Measurements from ENCODE around the gene PYCR2. TPM values are rescaled to one million over a fixed set of nuclear protein-coding genes. Genes with fewer than 3 reads are reported as not detected.

The PYCR2 gene
- total RNA-seq, 2 donors from 2014 or later = 50.3 to 57.3 TPM

DNA sequence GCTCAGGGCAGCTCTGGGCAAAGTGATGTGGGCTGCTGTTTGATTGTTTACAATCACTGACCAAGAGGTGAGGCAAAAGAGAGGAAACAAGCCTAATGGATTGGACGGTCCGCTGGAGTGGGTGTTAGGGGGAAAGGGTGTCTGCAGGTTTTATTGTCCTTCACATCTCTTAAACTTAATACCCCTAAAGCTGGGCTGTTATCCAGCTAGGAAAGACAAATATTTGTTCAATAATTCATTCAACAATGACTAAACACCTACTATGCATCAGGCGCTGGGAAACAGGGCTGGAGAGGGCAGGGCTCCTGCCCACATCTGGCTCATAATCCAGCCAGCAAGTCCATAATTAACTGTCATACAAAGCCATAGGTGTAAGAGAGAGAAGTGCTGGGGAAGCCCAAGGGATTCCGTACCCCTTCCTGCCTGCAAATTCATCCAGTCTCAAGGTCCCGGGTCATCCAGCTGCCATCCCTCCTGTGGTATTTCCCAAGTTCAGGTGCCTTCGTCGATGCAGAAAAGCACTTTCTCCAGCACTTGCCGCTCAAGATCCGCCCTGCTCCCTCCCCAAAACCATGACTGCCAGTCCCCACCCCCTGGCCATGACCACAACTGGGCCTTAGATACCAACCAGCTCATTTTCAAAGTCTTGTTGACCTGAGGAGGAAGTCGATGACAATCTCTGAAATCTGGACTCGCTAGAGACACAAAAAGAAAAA, 52.5 kb downstream of the PYCR2 start:
- Histone ChIP-seq H3K4me1 (no peaks in the 10 kb centered on the region), H3K4me3 (no peak overlapping the region), H3K9me3 (no peaks in the 10 kb centered on the region), H3K36me3 (peaks cover 67% of the 10 kb centered on the region), H3K27ac (no peak overlapping the region), H3K27me3 (no peaks in the 10 kb centered on the region)
- TF ChIP-seq, protein P1, sequence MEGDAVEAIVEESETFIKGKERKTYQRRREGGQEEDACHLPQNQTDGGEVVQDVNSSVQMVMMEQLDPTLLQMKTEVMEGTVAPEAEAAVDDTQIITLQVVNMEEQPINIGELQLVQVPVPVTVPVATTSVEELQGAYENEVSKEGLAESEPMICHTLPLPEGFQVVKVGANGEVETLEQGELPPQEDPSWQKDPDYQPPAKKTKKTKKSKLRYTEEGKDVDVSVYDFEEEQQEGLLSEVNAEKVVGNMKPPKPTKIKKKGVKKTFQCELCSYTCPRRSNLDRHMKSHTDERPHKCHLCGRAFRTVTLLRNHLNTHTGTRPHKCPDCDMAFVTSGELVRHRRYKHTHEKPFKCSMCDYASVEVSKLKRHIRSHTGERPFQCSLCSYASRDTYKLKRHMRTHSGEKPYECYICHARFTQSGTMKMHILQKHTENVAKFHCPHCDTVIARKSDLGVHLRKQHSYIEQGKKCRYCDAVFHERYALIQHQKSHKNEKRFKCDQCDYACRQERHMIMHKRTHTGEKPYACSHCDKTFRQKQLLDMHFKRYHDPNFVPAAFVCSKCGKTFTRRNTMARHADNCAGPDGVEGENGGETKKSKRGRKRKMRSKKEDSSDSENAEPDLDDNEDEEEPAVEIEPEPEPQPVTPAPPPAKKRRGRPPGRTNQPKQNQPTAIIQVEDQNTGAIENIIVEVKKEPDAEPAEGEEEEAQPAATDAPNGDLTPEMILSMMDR (IDR thresholded peaks at IDR 0.05) = no peak
- no peak for DNase-seq (ENCODE audit: low spot score)

GRCh38 chr1:225870911-225871310, 53.1 kb downstream of the PYCR2 start:
- Histone ChIP-seq H3K4me3 (no peak overlapping the region), H3K27ac (no peak overlapping the region), H3K9me3 (no peaks in the 10 kb centered on the region), H3K27me3 (no peaks in the 10 kb centered on the region), H3K36me3 (peaks cover 70% of the 10 kb centered on the region), H3K4me1 (no peaks in the 10 kb centered on the region)
- no peak for DNase-seq (ENCODE audit: low spot score)
- TF ChIP-seq, protein P1 (IDR thresholded peaks at IDR 0.05) = no peak

Small RNA genes within 50 kb of the gene (microRNA-seq; reads per million reads assigned to microRNA genes)
- gene MIR6741 (ENCODE audit: borderline number of aligned reads in 2 of 2, borderline replicate concordance in 1 of 2) = 0 to 0.71 reads per million in 2 donors

Other genes starting within 250 kb of the PYCR2 start
- gene SRP9, start 146.4 kb downstream of the PYCR2 start, total RNA-seq = 100 to 1,000 TPM; 143 to 216 TPM
- gene EPHX1, start 114.1 kb downstream of the PYCR2 start, total RNA-seq = 10 to 100 TPM; 57.7 to 66.0 TPM
- gene TMEM63A, start 41.9 kb downstream of the PYCR2 start, total RNA-seq = 10 to 100 TPM; 16.0 to 19.0 TPM
- under 1 TPM in 1 of 2 donors, not detected in 1; 0.35 TPM for gene LEFTY1, start 35.1 kb downstream of the PYCR2 start, total RNA-seq
- gene LEFTY2, start 17.0 kb upstream of the PYCR2 start, total RNA-seq = under 1 TPM; 0.70 to 0.90 TPM
- 10 to 100 TPM; 15.5 to 16.3 TPM for gene SDE2, start 75.1 kb upstream of the PYCR2 start, total RNA-seq
- gene H3-3A, start 138.5 kb upstream of the PYCR2 start, total RNA-seq = 100 to 1,000 TPM; 244 to 279 TPM